MCF 10A (cell line): ENCODE measurements around the gene SGCD. TPM values are rescaled to one million over a fixed set of nuclear protein-coding genes. Genes with fewer than 3 reads are reported as not detected.

Experiments
- BruUV-seq: library from RNA; stranded (reverse); fragments of 400-500 nt; replicated peaks from 2 replicates; lab custom pipeline; 2021; lab: Mats Ljungman, UMichigan
- CTCF ChIA-PET: fragments of 300-600 bp; sonication (Branson Sonifier 250); formaldehyde crosslinking; extraction: SDS; loops from one replicate; lab custom pipeline; 2021; ENCODE audit warnings: antibody characterized with exemption, inconsistent platforms; lab: Yijun Ruan, JAX
- POLR2A ChIA-PET: fragments of 300-600, 350-650 bp; sonication (Branson Sonifier 250); formaldehyde crosslinking; extraction: SDS; loops from one replicate; lab custom pipeline; 2020; ENCODE audit warnings: antibody characterized with exemption, inconsistent platforms; lab: Yijun Ruan, JAX
- DNase-seq: peaks from one replicate; pipeline ENCODE4 v3.0.0-alpha.2; 2018; ENCODE audit not compliant: unreplicated experiment
- H3K27ac Mint-ChIP-seq: one replicate; pipeline ENCODE4 v1.8.0; 2022; ENCODE audit warnings: mild to moderate bottlenecking, low read depth, mixed read lengths; ENCODE audit not compliant: unreplicated experiment
- H3K27me3 Mint-ChIP-seq: one replicate; pipeline ENCODE4 v1.8.0; 2022; ENCODE audit warnings: mixed read lengths; ENCODE audit not compliant: insufficient read depth, unreplicated experiment
- H3K36me3 Mint-ChIP-seq: one replicate; pipeline ENCODE4 v1.8.0; 2022; ENCODE audit warnings: mild to moderate bottlenecking, moderate library complexity, mixed read lengths; ENCODE audit not compliant: insufficient read depth, unreplicated experiment
- H3K4me1 Mint-ChIP-seq: one replicate; pipeline ENCODE4 v1.8.0; 2022; ENCODE audit warnings: mixed read lengths; ENCODE audit not compliant: insufficient read depth, unreplicated experiment
- H3K4me3 Mint-ChIP-seq: one replicate; pipeline ENCODE4 v1.8.0; 2022; ENCODE audit warnings: mild to moderate bottlenecking, moderate library complexity, mixed read lengths; ENCODE audit not compliant: unreplicated experiment
- H3K9me3 Mint-ChIP-seq: one replicate; pipeline ENCODE4 v1.8.0; 2022; ENCODE audit warnings: mixed read lengths; ENCODE audit not compliant: unreplicated experiment
- CTCF ChIP-seq: fragments of 200-600 bp; IDR thresholded peaks from one replicate; pipeline ENCODE4 v1.8.0; 2022; ENCODE audit warnings: antibody characterized with exemption, mild to moderate bottlenecking; ENCODE audit not compliant: unreplicated experiment
- intact Hi-C: fragments of 100-400 bp; cut with micrococcal nuclease; formaldehyde crosslinking; loops from 2 replicates; pipeline ENCODE4 v1.14.1; 2022
- total RNA-seq: library from RNA; stranded (reverse); gene quantifications from 2 replicates; pipeline ENCODE4 v1.2.3, GENCODE V29; 2022

SGCD gene
- total RNA-seq, 1 experiment from 2014 or later: 0.14 TPM

DNA sequence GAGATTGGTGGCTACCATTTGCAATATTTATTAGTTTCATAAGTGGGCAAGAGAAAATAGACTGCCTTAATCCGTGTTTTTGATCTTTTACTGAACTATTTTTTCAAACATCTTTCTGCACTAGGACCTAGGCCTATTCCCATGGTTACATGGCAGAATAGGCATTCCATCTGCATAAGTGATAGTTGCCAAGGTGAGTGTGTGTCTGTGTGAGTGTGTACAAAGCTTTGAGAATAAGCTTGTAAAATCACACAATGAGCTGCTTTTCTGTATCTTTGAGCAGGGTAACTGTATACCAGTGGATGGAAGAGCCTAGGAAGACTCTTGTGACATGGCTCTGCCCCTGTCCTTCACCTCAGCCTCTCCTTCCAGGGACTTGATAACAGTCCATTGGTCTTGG, 92.7 kb downstream of the SGCD start:
- no peak overlapping the region for H3K4me3 Mint-ChIP-seq
- TF ChIP-seq CTCF: no peak
- H3K9me3 Mint-ChIP-seq: no peaks in the 10 kb centered on the region
- peaks cover 10% of the 10 kb centered on the region for H3K4me1 Mint-ChIP-seq
- no peaks in the 10 kb centered on the region for H3K27me3 Mint-ChIP-seq
- CTCF ChIA-PET: interaction anchor here (0.7 kb wide), 1 partner anchor 12 kb away, joined by 3 read pairs; no protein-coding TSS in a partner anchor
- BruUV-seq: no TSS peak
- no peak for DNase-seq
- H3K27ac Mint-ChIP-seq: no peak overlapping the region
- POLR2A ChIA-PET: no interaction called here
- intact Hi-C loops: no loop called here
- H3K36me3 Mint-ChIP-seq: no peaks in the 10 kb centered on the region

- Mint-ChIP-seq H3K4me3 (no peak overlapping the region), H3K4me1 (no peaks in the 10 kb centered on the region), H3K27me3 (no peaks in the 10 kb centered on the region), H3K36me3 (no peaks in the 10 kb centered on the region), H3K9me3 (no peaks in the 10 kb centered on the region), H3K27ac (no peak overlapping the region)
- intact Hi-C loops: no loop called here
- CTCF ChIA-PET: interaction anchor here (0.5 to 0.8 kb wide), 2 partner anchors 225 to 909 kb away, joined by 3 to 5 read pairs; no protein-coding TSS in a partner anchor
- BruUV-seq: no TSS peak
- POLR2A ChIA-PET: no interaction called here
- TF ChIP-seq CTCF: no peak
- no peak for DNase-seq
Measured at GRCh38 chr5:156420665-156421064, 93.7 kb downstream of the SGCD start.

DNA sequence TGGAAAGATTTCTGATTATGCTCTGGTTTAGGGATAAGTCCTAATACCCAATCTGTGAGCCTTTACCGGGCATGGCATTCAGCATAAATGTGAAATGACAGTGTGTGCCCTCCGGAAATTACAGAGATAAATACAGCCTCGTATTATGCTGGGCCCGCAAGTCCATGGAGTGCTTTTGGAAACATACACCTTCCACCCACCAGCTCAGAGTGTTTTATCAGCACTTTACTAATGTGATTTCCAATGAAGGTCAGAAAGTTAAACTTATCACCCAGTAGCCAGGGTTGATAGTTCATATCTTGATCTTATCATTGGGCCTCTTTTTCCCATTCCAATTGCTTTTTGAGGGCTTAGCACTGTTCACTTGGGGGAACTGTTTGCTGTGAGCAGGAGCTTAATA, 94.8 kb downstream of the SGCD start:
- Mint-ChIP-seq H3K4me3 (no peak overlapping the region), H3K27me3 (no peaks in the 10 kb centered on the region), H3K4me1 (no peaks in the 10 kb centered on the region), H3K27ac (no peak overlapping the region), H3K36me3 (no peaks in the 10 kb centered on the region), H3K9me3 (no peaks in the 10 kb centered on the region)
- no peak for DNase-seq
- BruUV-seq: no TSS peak
- intact Hi-C loops: no loop called here
- ChIA-PET POLR2A (no interaction called here), CTCF (interaction anchor here (0.6 kb wide), 1 partner anchor 481 kb away, joined by 3 read pairs; no protein-coding TSS in a partner anchor)
- no peak for TF ChIP-seq CTCF

DNA sequence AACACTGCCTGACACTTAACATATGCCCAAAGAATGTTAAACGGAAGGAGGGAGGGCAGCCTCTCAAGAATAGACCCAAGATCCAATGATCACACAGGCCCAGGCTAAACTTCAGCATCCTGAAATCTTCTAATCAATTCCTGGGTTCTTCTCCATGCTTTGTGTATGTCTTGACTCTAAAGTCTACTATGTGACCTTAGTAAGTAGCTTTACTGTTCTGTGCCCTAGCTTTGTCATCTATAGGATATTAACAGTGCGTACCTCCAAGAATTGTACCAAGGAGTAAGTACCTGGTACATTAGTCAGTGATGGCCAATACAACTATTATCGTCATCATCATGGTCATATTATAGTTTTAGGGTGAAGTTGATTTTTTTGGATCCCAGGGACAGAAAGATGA, 96.6 kb downstream of the SGCD start:
- H3K4me1 Mint-ChIP-seq: no peaks in the 10 kb centered on the region
- intact Hi-C loops: no loop called here
- no peaks in the 10 kb centered on the region for H3K9me3 Mint-ChIP-seq
- H3K36me3 Mint-ChIP-seq: no peaks in the 10 kb centered on the region
- no peak overlapping the region for H3K4me3 Mint-ChIP-seq
- H3K27ac Mint-ChIP-seq: no peak overlapping the region
- no peaks in the 10 kb centered on the region for H3K27me3 Mint-ChIP-seq
- no peak for TF ChIP-seq CTCF
- DNase-seq: no peak
- ChIA-PET CTCF (no interaction called here), POLR2A (no interaction called here)
- BruUV-seq: no TSS peak
